Fibroblast of skin of left quadriceps (primary cell): ENCODE data around the gene DIPK1B.
"Not testable (repeated sequence)": the region's sequence is repeated elsewhere in the genome, so short reads cannot be mapped to it uniquely, and the experiment has no call there.

Experiments used
- DNase-seq, 2 experiments: peaks; one replicate each; pipeline ENCODE4 v3.0.0-alpha.2; 2013; ENCODE audit warnings: low read depth in 2 of 2

DIPK1B gene

GRCh38 chr9:136698635-136699246 lies 13.6 kb upstream of the DIPK1B start:
- no peak for DNase-seq

GRCh38 chr9:136700304-136700703 lies 12.1 kb upstream of the DIPK1B start:
- DNase-seq = no peak

GRCh38 chr9:136700959-136701667 lies 11.3 kb upstream of the DIPK1B start:
- no peak for DNase-seq

- DNase-seq = no peak
These were observed 10.7 kb upstream of the DIPK1B start for GRCh38 chr9:136701668-136702053.

GRCh38 chr9:136703276-136703860 lies 9.0 kb upstream of the DIPK1B start:
- no peak for DNase-seq

GRCh38 chr9:136704741-136705140 lies 7.6 kb upstream of the DIPK1B start:
- DNase-seq = not testable (repeated sequence)

GRCh38 chr9:136705564-136705963 lies 6.8 kb upstream of the DIPK1B start:
- DNase-seq = no peak

GRCh38 chr9:136707011-136707410 lies 5.4 kb upstream of the DIPK1B start:
- DNase-seq = no peak

- DNase-seq = no peak
These were observed 4.4 kb upstream of the DIPK1B start for GRCh38 chr9:136707849-136708517.

GRCh38 chr9:136709454-136710109 lies 2.8 kb upstream of the DIPK1B start:
- DNase-seq = no peak

GRCh38 chr9:136710543-136710942 lies 1.8 kb upstream of the DIPK1B start:
- no peak for DNase-seq

- peak; percentile 24 to 27 for DNase-seq
These were observed 1.1 kb upstream of the DIPK1B start for GRCh38 chr9:136711219-136711648.

- DNase-seq = no peak
These were observed 545 bp downstream of the DIPK1B start for GRCh38 chr9:136712690-136713544.

GRCh38 chr9:136713550-136713949 lies 1.2 kb downstream of the DIPK1B start:
- DNase-seq = no peak

- DNase-seq = no peak
These were observed 1.9 kb downstream of the DIPK1B start for GRCh38 chr9:136714096-136714892.

- DNase-seq = no peak
These were observed 2.5 kb downstream of the DIPK1B start for GRCh38 chr9:136714893-136715274.

- DNase-seq = no peak
These were observed 5.0 kb downstream of the DIPK1B start for GRCh38 chr9:136717399-136717798.

- DNase-seq = no peak
These were observed 6.2 kb downstream of the DIPK1B start for GRCh38 chr9:136718345-136719194.

- DNase-seq = no peak
These were observed 7.0 kb downstream of the DIPK1B start for GRCh38 chr9:136719195-136719880.
